D341Med (cell line): ENCODE measurements around the gene MAP4.

Experiments used
- DNase-seq: peaks from one replicate; pipeline ENCODE4 v3.0.0; 2012; ENCODE audit warnings: low spot score

The MAP4 gene

GRCh38 chr3:47863391-47864128 lies 152.7 kb downstream of the MAP4 start:
- no peak for DNase-seq

DNA sequence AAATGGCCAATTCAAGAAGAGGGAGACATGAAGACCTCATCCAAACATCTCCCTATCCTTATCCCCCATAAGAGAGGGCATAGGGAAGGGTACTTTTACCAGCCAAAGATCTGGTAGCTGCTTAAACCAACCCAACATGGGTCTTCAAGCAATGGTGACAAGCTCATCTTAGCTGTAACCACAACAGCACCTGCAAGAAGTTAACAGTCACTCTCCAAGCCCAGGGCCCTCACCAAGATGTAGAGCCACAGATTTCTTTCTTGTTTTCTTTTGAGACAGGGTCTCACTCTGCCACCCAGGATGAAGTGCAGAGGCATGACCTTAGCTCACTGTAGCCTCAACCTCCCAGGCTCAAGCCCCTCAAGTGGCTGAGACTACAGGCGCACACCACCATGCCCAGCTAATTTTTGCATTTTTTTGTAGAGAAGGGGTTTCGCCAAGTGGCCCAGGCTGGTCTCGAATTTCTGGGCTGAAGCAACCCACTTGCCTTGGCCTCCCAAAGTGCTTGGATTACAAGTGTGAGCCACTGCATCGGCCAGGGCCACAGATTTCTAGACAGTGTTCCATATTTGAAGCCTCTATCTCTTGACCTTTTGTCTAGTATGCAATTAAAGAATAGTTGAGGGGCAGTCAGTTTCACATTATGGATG lies 156.1 kb downstream of the MAP4 start:
- no peak for DNase-seq

- no peak for DNase-seq
Observed at GRCh38 chr3:47857151-47857550, 159.1 kb downstream of the MAP4 start.

DNA sequence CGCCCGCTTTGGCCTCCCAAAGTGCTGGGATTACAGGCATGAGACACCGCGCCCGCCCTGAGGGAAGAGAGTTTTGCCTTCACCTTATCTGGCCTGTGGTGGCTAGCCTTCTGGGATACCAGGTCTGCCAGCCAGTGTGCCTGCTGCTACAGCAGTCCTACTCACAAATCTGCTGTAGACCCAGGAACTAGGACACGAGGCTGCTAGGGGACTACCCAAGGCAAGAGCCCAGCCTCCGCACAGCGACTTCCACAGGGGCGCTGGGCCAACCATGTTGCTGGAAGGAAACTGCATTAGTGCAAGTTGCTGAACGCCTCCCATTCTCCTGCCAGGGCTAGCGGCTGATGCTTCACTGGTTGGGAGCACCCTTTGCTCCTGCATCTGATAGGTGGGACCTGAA lies 159.5 kb downstream of the MAP4 start:
- DNase-seq: no peak

GRCh38 chr3:47855461-47856383 lies 160.5 kb downstream of the MAP4 start:
- DNase-seq: no peak

DNA sequence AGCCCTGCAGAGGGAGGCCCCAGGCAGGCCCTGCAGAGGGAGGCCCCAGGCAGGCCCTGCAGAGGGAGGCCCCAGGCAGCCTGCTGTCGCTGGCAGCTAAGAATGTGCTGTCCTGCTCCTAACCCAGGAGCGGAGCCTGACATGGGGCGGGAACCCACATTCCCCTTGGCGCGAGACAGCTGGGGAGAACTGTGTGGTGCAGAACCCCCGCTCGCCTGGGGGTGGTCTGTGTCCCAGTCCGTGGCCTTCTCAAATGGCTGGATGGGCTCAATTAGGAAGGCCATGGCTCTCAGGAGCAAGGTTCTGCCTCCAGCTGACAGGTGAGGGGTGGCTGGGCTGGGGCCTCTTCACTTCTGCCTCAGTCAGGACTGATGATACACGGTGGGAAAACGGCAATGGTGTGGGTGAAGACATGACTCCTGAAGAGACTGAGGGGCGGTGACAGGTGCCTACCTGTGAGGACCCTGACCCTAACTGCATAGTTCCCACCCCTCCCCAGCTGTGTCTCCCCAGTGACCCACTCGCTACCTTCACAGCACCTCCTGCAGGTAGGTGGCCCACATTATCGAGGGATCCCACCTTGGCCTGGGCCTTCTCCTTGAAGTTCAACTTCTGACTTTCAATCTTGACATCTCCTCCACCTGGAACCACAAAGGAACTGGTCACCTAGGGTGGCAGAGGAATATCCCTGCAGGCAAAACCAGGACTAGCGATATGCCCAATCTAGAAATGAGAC lies 161.3 kb downstream of the MAP4 start:
- no peak for DNase-seq

GRCh38 chr3:47854267-47854666 lies 161.9 kb downstream of the MAP4 start:
- DNase-seq: no peak

DNA sequence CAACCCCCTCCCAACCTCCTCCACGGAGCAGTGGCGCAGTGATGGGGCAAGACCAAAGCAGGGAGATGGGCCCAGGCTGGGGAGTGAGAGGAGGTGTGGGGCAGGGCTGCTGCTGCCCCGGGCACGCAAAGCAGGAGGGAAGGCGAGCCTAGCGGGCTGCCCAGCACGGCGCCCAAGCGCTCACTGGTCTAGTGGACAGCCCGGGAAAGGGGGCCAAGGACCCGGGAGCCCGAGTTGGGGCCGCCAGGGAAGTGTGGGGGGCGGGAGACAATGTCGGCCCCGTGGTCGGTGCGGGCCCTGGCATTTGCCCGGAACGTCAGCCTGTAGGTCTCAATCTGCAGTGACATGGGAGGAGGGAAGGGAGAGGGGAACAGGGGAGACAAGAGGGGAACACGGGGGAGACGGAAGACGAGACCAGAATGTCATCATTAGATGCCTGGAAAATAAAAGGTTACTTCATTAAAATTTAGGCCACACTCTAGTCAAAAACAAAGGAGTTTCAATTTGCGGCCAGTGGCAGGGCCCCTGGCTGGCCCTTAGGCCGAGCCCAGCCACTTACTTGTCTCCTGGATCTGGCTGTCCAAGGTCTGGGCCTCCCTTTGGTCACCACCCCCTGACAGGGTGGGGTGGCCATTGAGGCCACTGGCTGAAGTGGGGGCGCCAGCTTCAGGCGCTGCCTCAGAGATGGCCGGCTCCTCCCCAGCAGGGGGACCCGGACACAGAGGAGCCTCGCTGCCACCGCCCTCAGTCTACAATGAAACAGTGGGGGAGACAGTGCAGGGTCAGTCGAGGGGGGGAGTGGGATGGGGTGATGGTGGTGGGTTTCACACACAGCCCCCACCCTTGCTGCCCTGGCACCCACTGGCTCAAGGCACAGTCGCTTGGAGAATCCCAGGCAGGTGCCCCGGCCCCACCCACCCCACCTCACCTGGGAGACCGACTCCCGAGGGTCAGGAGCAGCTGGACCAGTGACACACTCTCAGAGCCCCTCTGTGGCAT lies 163.3 kb downstream of the MAP4 start:
- DNase-seq: peak; percentile 48

GRCh38 chr3:47851888-47852603 lies 164.2 kb downstream of the MAP4 start:
- peak; percentile 40 for DNase-seq

DNA sequence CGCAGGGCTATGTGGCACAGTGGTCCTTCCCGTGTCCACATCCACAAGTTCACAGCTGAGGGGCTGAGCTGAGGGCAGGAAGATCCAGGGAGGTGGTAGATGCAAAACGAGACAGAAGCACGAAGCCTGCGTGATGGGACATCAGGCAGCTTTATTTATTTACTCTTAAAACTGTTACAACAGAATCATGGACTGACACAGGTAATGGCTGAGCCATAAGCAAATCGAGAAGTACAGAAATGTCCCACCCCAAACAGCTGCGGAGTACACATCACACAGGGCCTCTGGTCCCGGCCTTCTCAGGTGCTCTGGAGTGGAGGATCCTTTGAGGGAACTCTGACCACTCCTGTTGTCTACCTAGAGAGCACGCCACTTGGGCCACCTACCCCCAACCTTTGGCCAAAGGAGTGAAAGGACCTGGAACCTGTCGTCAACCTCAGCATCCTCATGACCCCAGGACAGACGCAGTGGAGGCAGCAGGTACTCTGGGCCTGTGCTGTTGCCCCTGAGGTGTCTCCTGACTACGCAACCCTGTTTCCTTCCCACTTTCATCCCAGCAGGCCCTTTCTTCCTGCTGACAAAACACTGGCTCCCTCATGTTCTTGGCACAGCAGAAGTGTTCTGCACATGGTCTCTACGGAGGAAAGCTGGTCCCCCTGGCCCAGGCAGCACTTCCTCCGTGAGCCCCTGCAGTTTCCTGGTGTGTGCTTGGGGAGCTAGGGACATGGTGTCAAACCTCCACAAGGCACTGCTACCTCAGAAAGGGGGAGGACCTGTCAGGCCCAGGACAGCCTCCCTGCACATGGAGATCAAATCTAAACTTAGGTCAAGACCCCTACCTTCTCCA lies 165.4 kb downstream of the MAP4 start:
- DNase-seq: no peak

- DNase-seq: peak; percentile 49
Observed at GRCh38 chr3:47849699-47850563, 166.3 kb downstream of the MAP4 start.

GRCh38 chr3:47849186-47849698 lies 167.0 kb downstream of the MAP4 start:
- peak; percentile 26 for DNase-seq

GRCh38 chr3:47848599-47849117 lies 167.6 kb downstream of the MAP4 start:
- peak; percentile 38 for DNase-seq

DNA sequence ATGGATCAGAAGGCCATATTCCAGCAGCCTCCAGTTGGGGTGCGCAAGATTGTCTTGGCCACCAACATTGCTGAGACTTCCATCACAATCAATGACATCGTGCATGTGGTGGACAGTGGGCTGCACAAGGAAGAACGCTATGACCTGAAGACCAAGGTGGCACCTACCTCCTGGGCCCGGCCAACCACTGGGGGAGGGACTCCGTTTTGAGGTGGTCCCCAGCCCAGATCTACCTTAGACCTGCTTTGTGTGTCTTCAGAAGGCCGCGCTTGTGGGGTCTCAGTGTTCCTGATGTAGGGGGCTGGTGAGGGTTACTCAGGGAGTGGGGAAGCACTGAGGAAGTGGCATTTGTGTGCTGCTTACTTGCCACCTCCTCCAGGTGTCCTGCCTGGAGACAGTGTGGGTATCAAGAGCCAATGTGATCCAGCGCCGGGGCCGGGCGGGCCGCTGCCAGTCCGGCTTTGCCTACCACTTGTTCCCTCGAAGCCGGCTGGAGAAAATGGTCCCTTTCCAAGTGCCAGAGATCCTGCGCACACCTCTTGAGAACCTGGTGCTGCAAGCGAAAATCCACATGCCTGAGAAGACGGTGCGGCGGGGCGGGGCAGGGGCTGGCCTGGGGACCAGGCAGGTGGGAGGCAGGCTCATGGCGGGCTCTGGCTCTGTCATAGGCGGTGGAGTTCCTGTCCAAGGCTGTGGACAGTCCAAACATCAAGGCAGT lies 168.3 kb downstream of the MAP4 start:
- DNase-seq: peak; percentile 27

DNA sequence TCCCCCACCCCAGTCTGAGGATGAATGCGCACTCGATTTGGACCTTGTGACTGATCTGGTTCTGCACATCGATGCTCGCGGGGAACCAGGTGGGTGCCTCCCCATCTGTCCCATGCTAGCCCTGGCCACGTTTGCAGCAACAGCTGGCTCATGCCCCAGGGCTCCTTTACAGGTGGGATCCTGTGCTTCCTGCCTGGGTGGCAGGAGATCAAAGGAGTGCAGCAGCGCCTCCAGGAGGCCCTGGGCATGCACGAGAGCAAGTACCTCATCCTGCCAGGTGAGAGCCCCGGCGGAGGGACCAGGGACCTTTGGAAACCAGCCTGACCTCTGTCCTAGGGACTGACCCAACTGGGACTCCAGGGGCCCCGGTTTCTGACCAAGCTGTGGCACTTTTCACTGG lies 169.0 kb downstream of the MAP4 start:
- peak; percentile 48 for DNase-seq

DNA sequence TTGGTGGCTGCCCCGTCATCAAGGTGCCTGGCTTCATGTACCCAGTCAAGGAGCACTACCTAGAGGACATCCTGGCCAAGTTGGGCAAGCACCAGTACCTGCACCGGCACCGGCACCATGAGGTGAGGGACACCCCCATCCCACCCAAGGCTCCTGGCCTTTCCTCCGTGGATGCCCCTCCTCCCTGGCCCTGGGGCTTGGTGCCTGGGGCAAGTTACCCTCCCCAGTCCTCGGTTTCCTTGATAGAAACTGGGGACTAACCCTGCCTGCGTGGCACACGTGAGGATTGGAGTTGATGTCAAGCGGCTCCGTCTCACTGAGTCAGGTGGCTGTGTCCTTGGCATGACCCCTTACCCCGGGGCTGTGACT lies 169.4 kb downstream of the MAP4 start:
- DNase-seq: peak; percentile 41
